ENCODE data around the gene KCP.

The KCP gene

DNA sequence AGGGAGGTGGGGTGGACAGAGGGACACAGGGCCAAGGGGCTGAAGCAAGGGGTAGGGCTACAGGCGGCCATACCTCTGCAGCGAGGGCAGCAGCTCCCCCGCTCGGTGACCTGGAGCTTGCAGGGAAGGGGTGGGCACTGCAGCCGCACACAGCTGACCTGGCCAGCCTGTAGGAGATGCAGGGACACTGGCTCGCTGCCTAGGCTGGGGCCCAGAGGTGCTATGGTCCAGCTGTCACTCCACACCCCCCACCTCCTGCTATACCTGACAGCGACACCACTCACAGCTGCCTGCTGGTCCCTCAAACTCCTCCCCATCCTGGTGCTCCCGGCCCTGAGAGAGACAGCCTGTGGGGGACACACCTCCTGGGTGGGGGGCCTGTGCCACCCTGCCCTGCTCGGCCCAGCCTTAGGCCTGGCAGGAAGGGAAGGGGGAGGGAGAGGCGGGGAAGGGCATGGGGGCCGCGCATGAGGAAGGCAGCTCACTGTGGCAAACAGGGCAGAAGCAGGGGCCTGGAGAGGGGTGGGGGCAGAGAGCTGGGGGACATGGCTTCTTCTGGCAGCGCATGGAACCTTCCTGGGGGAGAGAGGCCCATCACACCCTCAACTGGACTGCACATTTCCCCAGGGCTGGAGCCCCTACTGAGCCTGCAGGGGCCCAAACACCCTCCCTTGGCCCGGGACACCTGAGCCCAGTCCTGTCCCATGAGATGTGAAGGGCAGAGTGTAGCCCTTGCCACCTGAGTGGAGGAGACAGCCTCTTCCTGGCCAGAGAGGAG, 23.9 kb downstream of the KCP start:
- DNase-seq (ENCODE audit: low read depth), result no peak

GRCh38 chr7:128885370-128886187, 24.9 kb downstream of the KCP start:
- no peak for DNase-seq (ENCODE audit: low read depth)

- no peak for DNase-seq (ENCODE audit: low read depth)
Measured at GRCh38 chr7:128884561-128885369, 25.7 kb downstream of the KCP start.

DNA sequence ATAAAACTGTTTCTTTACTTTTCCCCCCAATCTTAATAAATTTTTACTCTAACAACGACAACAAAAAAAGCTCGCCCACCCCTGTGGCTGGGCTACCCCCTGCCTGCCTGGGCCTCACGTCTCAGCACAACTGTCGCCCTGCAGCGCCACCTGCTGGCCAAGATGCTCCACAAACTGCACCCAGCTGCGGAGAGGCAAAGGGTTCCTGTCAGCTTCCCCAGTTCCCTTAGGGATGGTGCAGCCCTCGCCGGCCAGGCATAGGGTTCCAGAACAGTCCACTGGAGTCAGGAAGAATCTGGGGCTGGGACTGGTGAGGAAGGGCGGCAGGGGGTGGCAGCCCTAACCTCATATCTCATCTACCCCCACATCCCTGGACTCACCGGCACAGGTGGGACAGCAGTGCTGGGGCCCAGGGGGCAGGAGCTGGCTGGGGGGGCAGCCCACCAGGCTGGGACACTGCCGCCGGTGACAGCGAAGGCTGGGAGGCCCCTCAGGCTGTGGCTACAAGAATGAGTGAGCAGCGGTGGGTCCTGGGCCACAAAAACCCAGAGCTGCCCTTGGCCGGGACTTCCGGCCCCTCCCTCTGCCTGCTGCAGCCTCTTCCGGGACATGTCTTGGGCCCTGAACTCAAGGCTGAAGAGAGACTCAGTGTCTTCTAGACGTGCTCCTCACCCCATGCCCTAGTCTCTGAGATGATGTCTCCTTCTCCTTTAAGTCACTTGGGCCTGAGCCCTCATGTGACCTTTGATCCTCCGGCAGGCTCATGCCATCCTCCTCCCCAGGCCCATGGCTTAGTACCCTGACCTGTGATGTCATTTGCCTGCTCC, 26.7 kb downstream of the KCP start:
- DNase-seq (ENCODE audit: low read depth), result peak; percentile 78

GRCh38 chr7:128882134-128882533, 28.4 kb downstream of the KCP start:
- DNase-seq (ENCODE audit: low read depth), result no peak

- no peak for DNase-seq (ENCODE audit: low read depth)
Measured at GRCh38 chr7:128881458-128882125, 28.9 kb downstream of the KCP start.

- DNase-seq (ENCODE audit: low read depth), result no peak
Measured at GRCh38 chr7:128880791-128881457, 29.6 kb downstream of the KCP start.

GRCh38 chr7:128879939-128880746, 30.4 kb downstream of the KCP start:
- DNase-seq (ENCODE audit: low read depth), result no peak

GRCh38 chr7:128879461-128879938, 31.0 kb downstream of the KCP start:
- no peak for DNase-seq (ENCODE audit: low read depth)

GRCh38 chr7:128878226-128879105, 32.0 kb downstream of the KCP start:
- no peak for DNase-seq (ENCODE audit: low read depth)

GRCh38 chr7:128877756-128878120, 32.8 kb downstream of the KCP start:
- DNase-seq (ENCODE audit: low read depth), result no peak

DNA sequence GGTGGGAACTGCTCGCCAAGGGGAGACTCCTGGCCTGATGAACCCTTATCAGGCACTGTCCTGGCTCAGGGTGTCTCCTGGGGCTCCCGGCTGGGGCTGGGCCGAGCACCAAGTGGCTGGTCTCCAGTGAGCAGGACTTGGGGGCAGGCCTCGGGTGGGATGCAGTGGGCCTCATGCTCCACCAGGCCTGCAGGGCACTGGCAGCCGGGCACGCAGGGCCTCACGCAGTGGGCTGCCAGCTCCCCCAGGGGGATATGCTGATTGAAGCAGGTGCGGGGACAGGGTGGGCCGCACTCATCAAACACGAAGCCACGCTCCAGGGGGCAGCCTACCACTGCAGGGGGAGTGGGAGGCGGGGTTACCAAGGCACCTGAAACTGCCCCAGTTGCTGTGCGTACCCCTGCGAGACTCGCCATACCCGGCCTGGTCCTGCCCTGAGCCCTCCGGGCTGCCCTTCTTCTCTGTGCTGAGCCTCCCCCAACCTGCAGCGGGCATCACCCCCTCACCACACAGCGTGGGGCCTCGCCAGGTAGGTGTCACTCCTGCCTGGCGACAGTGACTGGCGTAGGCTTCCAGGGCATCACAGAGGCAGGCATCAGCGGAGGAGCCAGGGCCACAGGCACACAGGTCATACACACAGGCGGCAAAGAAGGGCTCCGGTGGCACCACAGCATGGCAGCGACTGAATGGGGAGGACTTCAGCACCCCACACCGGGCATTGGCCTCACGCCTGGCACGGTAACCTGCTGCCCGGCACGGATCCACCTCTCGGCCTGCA, 33.3 kb downstream of the KCP start:
- DNase-seq (ENCODE audit: low read depth), result no peak

- no peak for DNase-seq (ENCODE audit: low read depth)
Measured at GRCh38 chr7:128876586-128876977, 33.9 kb downstream of the KCP start.

DNA sequence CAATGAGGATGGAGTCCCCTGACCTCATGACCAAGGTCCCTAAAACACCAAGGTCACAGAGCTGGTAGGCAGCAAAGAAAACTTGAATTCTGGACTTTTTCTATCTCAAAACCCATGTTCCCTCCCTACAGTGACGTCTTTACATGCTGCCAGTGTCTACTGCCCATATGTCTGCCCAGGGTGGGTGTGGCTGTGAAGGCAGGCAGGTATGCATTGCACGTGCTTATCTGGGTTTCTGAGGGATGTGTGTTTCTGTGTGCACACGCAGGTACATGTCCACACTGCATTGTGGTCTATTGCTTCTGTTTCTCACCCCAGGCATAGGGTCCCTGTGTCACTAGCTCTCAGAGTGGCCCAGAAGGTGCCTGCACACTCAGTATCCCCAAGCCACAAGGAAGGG, 34.4 kb downstream of the KCP start:
- DNase-seq (ENCODE audit: low read depth), result no peak

GRCh38 chr7:128875523-128875948, 35.0 kb downstream of the KCP start:
- DNase-seq (ENCODE audit: low read depth), result no peak

DNA sequence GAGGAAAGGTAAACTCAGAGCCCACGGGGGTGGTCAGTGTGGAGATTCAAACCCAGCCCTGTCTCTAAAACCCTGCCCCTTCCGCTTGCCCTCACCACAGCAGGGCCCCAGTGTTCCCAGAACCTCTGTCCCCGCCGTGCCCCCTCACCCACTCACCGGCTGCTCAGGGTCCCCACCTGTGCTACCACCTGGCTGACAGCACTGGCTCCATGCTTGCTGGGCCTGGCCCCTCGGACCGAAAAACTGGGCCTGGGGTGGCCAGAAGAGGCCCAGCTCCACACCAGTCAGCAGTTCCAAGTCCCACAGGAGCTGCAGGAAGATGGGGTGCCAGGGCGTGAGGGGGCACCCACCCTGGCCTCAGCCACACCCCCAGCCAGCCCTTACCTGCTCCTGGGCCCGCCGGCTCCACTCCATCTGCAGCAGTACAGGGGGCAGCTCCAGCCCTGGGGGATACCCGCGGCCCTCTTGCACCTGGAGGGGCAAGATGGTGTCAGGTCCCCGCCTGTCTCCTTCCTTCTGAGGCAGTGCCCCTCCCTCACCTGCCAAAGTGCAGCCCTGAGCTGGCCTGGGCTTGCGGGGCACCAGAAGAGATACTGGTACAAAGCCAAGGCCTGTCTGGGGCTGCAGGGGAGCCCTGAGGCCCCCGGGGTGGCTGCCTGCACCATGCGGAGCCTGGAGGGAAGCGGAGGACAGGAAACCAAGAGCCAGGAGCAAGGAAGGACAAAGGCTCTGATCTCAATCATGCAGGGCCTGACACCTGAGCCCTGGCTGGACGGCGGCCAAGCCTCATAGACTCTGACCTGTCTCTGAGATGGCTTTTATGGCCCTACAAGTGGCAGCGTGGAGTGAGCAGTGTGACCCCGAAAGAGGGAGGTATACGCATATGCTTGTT, 36.1 kb downstream of the KCP start:
- no peak for DNase-seq (ENCODE audit: low read depth)

DNA sequence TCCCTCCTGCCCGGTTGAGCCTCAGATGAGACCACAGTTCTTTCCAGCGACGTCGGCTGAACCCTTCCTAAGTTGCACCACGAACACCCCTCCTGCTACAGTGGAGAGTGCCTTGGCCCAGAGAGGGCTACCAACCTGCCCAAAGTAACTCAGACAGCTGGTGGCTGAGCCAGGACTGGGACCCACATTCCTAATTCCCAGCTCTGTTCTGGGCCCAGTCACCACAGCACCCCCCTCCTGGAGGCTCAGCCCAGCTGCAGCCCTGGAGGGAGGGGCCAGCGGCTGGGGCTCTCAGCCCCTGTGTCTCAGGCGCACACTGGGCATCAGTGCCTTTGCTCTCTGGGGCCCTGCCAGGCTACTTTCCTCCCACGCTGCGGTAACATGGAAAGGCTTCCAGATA, 37.3 kb downstream of the KCP start:
- DNase-seq (ENCODE audit: low read depth), result no peak
